Measurements from ENCODE around the gene ABHD17A.

ABHD17A gene

DNA sequence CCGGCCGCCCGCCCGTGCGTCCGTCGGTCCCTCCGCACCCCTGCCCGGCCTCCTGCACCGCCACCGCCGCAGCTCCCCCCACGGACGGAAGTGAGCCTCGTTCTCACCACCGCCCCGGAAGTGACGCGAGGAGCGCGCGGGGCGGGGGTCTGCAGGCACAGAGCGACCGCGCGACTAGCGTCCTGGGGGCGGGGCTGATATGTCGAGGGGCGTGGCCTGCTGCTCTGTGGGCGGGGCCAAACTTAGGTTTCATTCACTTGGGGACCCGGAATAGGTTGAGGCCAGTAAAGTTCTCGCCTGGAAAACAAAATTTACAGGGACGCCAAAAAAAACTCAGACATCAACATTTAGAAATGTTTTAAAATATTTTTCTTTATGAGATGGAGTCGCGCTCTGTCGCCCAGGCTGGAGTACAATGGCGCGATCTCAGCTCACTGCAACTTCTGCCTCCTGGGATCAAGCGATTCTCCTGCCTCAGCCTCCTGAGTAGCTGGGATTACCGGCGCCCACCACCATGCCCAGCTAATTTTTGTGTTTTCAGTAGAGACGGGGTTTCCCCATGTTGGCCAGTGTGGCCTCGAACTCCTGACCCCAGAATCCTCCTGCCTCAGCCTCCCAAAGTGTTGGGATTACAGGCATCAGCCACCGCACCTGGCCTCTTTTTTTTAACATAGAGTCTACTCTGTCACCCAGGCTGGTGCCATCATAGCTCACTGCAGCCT lies at the start of gene ABHD17A:
Gene ABHD17A, minus strand, starts transcription at position 99 of the 722 bp plus-strand sequence. CDS start 3,930 bp downstream, outside the sequence.
- DNase-seq: peak; percentile 98

GRCh38 chr19:1933942-1934341 lies 48.6 kb upstream of the ABHD17A start:
- no peak for DNase-seq

- no peak for DNase-seq
These were observed 47.9 kb upstream of the ABHD17A start for GRCh38 chr19:1933244-1933643.

GRCh38 chr19:1932395-1932794 lies 47.1 kb upstream of the ABHD17A start:
- no peak for DNase-seq

- DNase-seq: no peak
These were observed 46.1 kb upstream of the ABHD17A start for GRCh38 chr19:1931445-1931844.

GRCh38 chr19:1929021-1929742 lies 43.9 kb upstream of the ABHD17A start:
- DNase-seq: peak; percentile 89

GRCh38 chr19:1925544-1925943 lies 40.2 kb upstream of the ABHD17A start:
- no peak for DNase-seq

- DNase-seq: no peak
These were observed 39.1 kb upstream of the ABHD17A start for GRCh38 chr19:1924320-1924961.

DNA sequence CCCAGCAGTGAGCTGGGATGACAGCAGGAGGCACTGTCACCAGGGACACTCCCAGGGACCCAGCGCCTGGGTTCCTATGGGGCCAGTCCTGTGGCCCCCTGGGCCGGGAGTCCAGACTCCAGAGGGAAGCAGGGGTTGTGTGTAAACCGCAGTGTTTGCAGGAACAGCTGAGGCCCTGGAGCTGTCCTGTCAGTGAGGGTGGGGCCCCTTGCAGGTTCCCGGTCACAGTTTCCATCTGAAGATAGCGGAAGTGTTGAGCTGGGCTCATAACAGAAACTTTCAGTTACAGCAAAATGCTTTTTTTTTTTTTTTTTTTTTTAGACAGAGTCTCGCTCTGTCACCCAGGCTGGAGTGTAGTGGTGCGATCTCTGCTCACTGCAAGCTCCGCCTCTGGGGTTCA lies 38.0 kb upstream of the ABHD17A start:
- no peak for DNase-seq

GRCh38 chr19:1922803-1923202 lies 37.5 kb upstream of the ABHD17A start:
- no peak for DNase-seq

DNA sequence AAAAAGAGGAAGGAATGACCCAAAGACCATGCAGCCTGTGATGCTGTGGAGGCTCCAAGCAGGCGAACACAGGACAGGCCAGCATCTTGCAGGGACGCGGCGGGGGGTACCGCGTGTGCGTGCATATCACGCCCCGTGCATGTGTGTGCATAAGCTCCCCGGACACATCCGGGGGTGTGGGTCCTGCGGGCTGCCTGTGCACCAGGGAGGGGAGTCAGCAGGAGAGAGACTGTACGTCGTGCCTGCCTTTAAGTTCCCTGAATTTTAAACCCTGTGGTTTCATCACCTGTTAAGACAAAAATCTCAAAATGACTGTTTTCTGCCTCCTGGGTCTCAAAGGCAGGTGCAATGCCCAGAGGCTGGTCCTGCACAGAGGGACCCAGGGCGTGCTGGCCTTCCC lies 36.5 kb upstream of the ABHD17A start:
- no peak for DNase-seq

- DNase-seq: no peak
These were observed 36.0 kb upstream of the ABHD17A start for GRCh38 chr19:1921326-1921725.

GRCh38 chr19:1920644-1921043 lies 35.3 kb upstream of the ABHD17A start:
- no peak for DNase-seq

- DNase-seq: no peak
These were observed 33.7 kb upstream of the ABHD17A start for GRCh38 chr19:1918975-1919374.

GRCh38 chr19:1917926-1918325 lies 32.6 kb upstream of the ABHD17A start:
- no peak for DNase-seq

GRCh38 chr19:1917146-1917545 lies 31.9 kb upstream of the ABHD17A start:
- DNase-seq: no peak

DNA sequence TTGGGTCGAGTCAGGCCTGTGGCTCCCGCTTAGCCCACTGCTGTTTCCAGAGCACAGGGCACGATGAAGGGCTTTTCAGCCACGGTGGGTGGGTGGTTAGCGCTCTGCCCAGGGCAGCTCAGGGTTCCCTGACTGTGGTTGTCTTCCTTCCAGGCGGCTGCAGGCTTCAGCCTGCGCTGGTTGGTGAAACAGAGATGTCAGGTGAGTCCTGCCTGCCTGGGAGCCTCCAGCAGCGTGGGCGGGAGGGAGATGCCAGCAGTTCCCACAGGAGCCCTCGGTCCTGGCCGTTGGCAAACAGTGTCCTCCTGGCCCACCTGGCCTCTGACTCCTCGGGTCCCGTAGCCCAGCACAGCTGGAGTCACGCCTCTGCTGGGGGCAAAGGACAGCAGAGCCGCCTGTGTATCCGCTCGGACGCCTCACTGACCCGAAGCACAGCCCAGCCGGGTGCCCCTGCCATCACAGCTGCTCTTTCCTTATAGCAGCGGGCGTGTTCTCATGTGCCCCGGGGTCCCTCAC lies 29.6 kb upstream of the ABHD17A start:
- DNase-seq: no peak

- no peak for DNase-seq
These were observed 28.7 kb upstream of the ABHD17A start for GRCh38 chr19:1913781-1914577.

GRCh38 chr19:1912760-1913505 lies 27.6 kb upstream of the ABHD17A start:
- DNase-seq: no peak

DNA sequence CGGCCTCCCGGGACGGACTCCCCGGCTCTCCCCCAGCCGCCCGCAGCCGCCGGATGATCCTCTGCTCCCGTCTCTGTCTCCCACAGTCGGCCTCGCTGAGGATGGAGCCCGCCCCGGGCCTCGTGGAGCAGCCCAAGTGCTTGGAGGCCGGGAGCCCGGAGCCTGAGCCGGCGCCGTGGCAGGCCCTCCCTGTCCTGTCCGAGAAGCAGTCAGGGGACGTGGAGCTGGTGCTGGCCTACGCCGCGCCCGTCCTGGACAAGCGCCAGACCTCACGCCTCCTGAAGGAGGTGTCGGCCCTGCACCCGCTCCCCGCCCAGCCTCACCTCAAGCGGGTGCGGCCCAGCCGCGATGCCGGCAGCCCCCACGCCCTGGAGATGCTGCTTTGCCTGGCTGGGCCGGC lies 26.7 kb upstream of the ABHD17A start:
- DNase-seq: no peak

DNA sequence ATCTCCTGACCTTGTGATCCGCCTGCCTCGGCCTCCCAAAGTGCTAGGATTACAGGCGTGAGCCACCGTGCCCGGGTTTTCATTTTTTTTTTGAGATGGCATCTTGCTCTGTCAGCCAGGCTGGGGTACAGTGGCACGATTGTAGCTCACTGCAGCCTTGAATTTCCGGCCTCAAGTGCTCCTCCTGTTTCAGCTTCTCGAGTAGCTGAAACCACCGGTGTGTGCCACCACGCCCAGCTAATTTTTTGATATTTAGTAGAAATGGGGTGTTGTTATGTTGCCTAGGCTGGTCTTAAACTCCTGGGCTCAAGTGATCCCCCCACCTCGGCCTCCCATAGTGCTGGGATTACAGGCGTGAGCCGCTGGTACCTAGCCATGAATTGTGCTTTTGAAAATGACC lies 25.8 kb upstream of the ABHD17A start:
- no peak for DNase-seq

- DNase-seq: no peak
These were observed 24.9 kb upstream of the ABHD17A start for GRCh38 chr19:1910177-1910576.
